T-helper 2 cell treated with Interferon-gamma antibody and Interleukin-4, amounts not matched to agents 5 μg/mL and 100 μg/mL, for 36 hours (primary cell): ENCODE data around the gene PDXDC1.
"Not testable (repeated sequence)": the region's sequence is repeated elsewhere in the genome, so short reads cannot be mapped to it uniquely, and the experiment has no call there.

Experiments used
- DNase-seq: peaks from one replicate; pipeline ENCODE4 v3.0.0; 2021; ENCODE audit warnings: low spot score
- H3K27ac Mint-ChIP-seq: one replicate; pipeline ENCODE4 v1.8.0; 2021; ENCODE audit warnings: mild to moderate bottlenecking, mixed read lengths
- H3K27me3 Mint-ChIP-seq: one replicate; pipeline ENCODE4 v1.8.0; 2021; ENCODE audit warnings: low read depth, mixed read lengths
- H3K36me3 Mint-ChIP-seq: one replicate; pipeline ENCODE4 v1.8.0; 2021; ENCODE audit warnings: low read depth, mixed read lengths
- H3K4me1 Mint-ChIP-seq: one replicate; pipeline ENCODE4 v1.8.0; 2021; ENCODE audit warnings: low read depth, mixed read lengths
- H3K4me3 Mint-ChIP-seq: one replicate; pipeline ENCODE4 v1.8.0; 2022; ENCODE audit warnings: mild to moderate bottlenecking, moderate library complexity, mixed read lengths
- H3K9me3 Mint-ChIP-seq: one replicate; pipeline ENCODE4 v1.8.0; 2021; ENCODE audit warnings: mixed read lengths

PDXDC1 gene

DNA sequence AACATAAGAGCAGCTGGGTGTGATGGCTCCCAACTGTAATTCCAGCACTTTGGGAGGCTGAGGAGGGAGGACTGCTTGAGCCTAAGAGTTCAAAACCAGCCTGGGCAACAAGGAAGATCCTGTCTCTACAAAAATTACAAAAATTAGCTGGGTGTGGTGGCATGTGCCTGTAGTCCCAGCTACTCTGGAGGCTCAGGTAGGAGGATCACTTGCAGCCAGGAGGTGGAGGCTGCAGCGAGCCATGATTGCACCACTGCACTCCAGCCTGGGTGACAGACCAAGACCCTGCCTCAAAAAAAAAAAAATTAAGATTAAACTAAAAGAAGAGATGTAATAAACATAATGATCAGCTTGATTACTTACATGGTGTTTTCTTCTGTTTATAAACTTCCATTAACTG is 75.6 kb downstream of the PDXDC1 start:
- H3K36me3 Mint-ChIP-seq, H3K27me3 Mint-ChIP-seq, H3K4me3 Mint-ChIP-seq, H3K9me3 Mint-ChIP-seq, DNase-seq, H3K27ac Mint-ChIP-seq: not testable (repeated sequence)
- H3K4me1 Mint-ChIP-seq = peaks cover 14% of the 10 kb centered on the region

- Mint-ChIP-seq H3K27me3 (no peaks in the 10 kb centered on the region), H3K4me1 (peaks cover 14% of the 10 kb centered on the region), H3K9me3 (no peaks in the 10 kb centered on the region), H3K27ac (no peak overlapping the region), H3K4me3 (no peak overlapping the region), H3K36me3 (peaks cover 3% of the 10 kb centered on the region)
- no peak for DNase-seq
These were observed 76.6 kb downstream of the PDXDC1 start for GRCh38 chr16:15051387-15051951.

DNA sequence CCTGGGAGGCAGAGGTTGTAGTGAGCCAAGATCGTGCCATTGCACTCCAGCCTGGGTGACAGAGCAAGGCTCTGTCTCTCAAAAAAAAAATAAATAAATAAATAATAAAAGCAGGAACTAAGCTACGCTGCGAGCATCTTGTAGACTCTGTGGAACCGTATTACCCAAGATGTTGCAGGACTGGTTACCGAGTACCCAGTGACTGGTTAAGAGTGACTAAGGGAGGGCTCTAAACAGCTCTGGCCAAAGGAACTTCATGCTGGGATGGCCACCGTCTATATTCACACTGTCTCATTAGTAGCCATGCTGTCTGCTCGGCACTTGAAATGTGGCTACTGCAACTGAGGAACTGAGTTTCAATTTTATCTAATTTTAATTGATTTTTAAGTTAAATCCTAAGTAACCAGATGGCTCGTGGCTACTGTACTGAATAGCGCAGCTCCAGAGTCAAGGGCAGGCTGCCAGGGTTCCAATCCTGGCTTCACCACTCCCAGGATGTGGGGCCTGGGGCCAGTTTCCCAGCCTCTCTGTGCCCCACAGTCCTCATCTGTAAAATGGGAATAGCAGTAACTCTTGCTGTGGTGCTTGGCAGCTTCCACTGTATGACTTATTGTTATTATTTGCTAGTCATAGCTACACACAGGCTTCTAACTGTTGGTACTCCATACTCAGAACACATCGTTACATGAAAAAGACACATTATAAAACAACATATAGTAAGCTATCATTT is 78.1 kb downstream of the PDXDC1 start:
- H3K36me3 Mint-ChIP-seq = no peaks in the 10 kb centered on the region

GRCh38 chr16:15053904-15054303 is 79.1 kb downstream of the PDXDC1 start:
- H3K27me3 Mint-ChIP-seq = no peaks in the 10 kb centered on the region
- no peaks in the 10 kb centered on the region for H3K9me3 Mint-ChIP-seq
- peak overlapping the region; percentile 91 for H3K4me3 Mint-ChIP-seq
- peaks cover 6% of the 10 kb centered on the region for H3K36me3 Mint-ChIP-seq
- DNase-seq = no peak
- H3K27ac Mint-ChIP-seq = peak overlapping the region; percentile 16
- H3K4me1 Mint-ChIP-seq = peaks cover 14% of the 10 kb centered on the region

More for the DNA sequence above, 78.1 kb downstream of the PDXDC1 start:
- no peaks in the 10 kb centered on the region for H3K9me3 Mint-ChIP-seq
- H3K27me3 Mint-ChIP-seq = no peaks in the 10 kb centered on the region
- peaks cover 14% of the 10 kb centered on the region for H3K4me1 Mint-ChIP-seq
- H3K4me3 Mint-ChIP-seq = no peak overlapping the region
- no peak overlapping the region for H3K27ac Mint-ChIP-seq
- no peak for DNase-seq

GRCh38 chr16:15054357-15055140 is 79.7 kb downstream of the PDXDC1 start:
- H3K27me3 Mint-ChIP-seq = no peaks in the 10 kb centered on the region
- H3K4me1 Mint-ChIP-seq = peaks cover 14% of the 10 kb centered on the region
- H3K27ac Mint-ChIP-seq = peak overlapping the region; percentile 79
- DNase-seq = no peak
- H3K4me3 Mint-ChIP-seq = peak overlapping the region; percentile 91
- peaks cover 12% of the 10 kb centered on the region for H3K36me3 Mint-ChIP-seq
- H3K9me3 Mint-ChIP-seq = no peaks in the 10 kb centered on the region

DNA sequence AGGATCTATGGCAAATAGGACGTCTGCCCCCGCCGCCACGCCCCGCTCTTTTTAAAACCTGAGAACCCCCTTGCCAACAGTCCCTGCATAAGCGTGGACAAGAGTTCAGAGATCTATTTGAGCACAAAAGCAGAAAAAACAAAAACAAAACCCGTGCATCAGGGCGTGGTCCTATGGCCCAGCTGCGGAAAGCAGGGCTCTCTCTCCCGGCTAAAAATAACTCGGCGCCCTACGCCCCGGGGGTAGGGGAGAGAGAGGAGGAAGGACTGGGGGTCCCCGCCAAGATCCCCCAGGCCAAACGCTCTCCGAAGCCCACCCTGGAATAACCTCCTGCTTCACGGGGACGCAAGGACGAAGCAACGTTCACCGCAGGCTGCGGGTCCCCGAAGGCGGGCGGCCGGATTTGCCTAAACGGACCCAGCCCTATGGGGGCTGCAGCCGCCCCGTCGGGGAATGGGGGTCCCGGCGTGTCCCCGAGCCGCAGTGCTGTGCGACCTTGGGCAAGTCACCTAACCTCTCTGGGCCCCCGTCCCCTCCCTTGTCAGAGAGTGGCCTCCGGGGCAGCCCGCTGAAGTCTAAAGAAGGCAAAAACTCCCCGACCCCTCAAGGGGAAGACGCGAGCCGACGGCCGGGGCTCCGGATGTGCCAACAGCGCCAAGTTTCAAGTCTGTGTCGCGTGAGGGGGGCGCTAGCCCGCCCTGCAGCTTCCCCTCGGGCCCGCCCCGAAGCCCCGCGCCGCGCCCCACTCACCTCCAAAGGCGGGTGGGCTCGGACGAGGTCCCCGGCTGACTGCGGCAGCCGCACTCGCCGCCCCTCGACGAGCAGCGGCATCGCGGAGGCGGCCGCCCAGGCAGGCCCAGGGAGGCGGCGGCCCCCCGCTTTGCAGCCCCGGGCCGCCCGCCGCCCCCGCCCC is 80.6 kb downstream of the PDXDC1 start:
- Mint-ChIP-seq H3K27ac (peak overlapping the region; percentile 79), H3K4me3 (peak overlapping the region; percentile 91), H3K36me3 (peaks cover 18% of the 10 kb centered on the region), H3K9me3 (no peaks in the 10 kb centered on the region), H3K4me1 (peaks cover 14% of the 10 kb centered on the region), H3K27me3 (no peaks in the 10 kb centered on the region)
- no peak for DNase-seq

- Mint-ChIP-seq H3K9me3 (no peaks in the 10 kb centered on the region), H3K36me3 (peaks cover 39% of the 10 kb centered on the region), H3K27me3 (no peaks in the 10 kb centered on the region), H3K4me1 (peaks cover 14% of the 10 kb centered on the region), H3K4me3 (no peak overlapping the region), H3K27ac (no peak overlapping the region)
- DNase-seq = no peak
These were observed 83.0 kb downstream of the PDXDC1 start for GRCh38 chr16:15057681-15058417.

DNA sequence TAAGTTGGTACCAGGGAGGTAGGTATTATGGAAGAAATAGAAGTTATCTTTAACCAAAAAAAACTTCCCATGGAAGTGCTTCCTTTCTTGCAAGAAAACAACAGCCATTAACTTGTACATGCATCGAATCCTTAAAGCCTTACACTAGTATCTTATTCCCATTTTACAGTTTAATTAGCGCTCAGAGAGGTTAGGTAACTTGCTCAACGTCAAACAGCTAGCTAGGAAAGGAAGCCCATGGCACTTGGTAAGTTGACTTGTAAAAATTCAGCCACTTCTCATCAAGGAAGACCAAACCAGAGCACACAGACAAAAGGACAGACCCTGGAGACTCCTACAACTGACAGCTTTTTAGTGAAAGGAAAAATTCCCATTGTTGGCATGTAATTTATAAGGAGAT is 84.5 kb downstream of the PDXDC1 start:
- no peak overlapping the region for H3K27ac Mint-ChIP-seq
- peaks cover 50% of the 10 kb centered on the region for H3K36me3 Mint-ChIP-seq
- DNase-seq = no peak
- H3K4me1 Mint-ChIP-seq = peaks cover 10% of the 10 kb centered on the region
- no peak overlapping the region for H3K4me3 Mint-ChIP-seq
- no peaks in the 10 kb centered on the region for H3K27me3 Mint-ChIP-seq
- H3K9me3 Mint-ChIP-seq = no peaks in the 10 kb centered on the region

DNA sequence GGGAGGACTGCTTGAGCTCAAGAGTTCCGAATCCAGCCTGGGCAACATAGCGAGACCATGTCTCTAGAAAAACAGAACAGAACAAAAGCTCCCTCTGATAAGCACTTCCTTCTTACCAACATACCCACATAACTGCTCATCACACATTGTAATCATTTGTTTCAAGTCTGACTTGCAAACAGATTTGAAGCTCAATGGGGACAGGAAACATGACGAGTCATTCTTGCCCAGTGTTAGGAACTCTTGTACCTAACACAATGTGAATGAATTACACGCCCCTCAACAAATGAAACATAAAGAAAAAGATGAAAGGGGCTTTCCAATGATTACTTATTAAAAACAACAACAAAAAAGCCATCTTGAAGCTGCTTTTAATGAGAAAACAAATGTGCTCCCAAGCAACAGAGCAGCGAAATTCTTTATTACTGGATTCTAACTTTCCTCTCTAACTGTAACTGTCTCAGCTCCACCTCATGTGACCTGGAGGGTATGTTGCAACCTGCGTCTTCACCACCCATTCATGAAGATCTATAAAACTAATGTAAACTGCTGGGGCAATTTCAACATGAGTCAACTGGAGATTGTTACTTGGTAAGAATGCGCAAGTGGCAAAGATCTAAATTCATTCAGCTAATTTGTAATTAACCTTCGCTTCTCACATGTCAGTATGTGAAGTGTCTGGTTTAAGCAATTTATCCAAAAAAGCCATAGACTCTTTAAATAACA is 87.4 kb downstream of the PDXDC1 start:
- not testable (repeated sequence) for H3K9me3 Mint-ChIP-seq

DNA sequence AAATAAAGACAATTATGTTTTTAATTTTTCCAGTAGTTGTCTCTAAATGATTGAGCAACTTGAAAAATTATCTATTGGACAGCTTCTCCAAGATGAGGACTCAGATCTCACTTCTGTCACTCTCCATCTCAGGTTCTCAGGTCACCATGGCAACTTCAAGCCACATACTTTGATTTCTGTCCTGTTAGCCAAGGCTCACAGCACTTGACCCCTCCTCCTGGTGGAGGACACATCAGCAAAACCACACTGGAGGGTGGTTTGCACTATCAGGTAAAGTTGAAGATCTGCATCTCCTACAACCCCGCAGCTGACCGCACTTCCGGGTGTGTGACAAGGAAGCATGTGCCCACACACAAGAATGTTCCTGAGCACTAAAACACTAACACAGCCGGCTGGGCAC is 91.1 kb downstream of the PDXDC1 start:
- not testable (repeated sequence) for H3K27me3 Mint-ChIP-seq, H3K4me1 Mint-ChIP-seq, H3K9me3 Mint-ChIP-seq, H3K27ac Mint-ChIP-seq, DNase-seq, H3K4me3 Mint-ChIP-seq
- peaks cover 46% of the 10 kb centered on the region for H3K36me3 Mint-ChIP-seq

More for the DNA sequence above, 87.4 kb downstream of the PDXDC1 start:
- not testable (repeated sequence) for H3K4me3 Mint-ChIP-seq, H3K27me3 Mint-ChIP-seq, H3K4me1 Mint-ChIP-seq, DNase-seq, H3K27ac Mint-ChIP-seq
- peaks cover 57% of the 10 kb centered on the region for H3K36me3 Mint-ChIP-seq

GRCh38 chr16:15066690-15067089 is 91.9 kb downstream of the PDXDC1 start:
- H3K27me3 Mint-ChIP-seq, H3K27ac Mint-ChIP-seq, H3K9me3 Mint-ChIP-seq, H3K4me1 Mint-ChIP-seq, H3K4me3 Mint-ChIP-seq, DNase-seq: not testable (repeated sequence)
- H3K36me3 Mint-ChIP-seq = peaks cover 39% of the 10 kb centered on the region

GRCh38 chr16:15071013-15071412 is 96.2 kb downstream of the PDXDC1 start:
- H3K9me3 Mint-ChIP-seq, H3K27ac Mint-ChIP-seq, DNase-seq, H3K27me3 Mint-ChIP-seq, H3K4me1 Mint-ChIP-seq, H3K4me3 Mint-ChIP-seq: not testable (repeated sequence)
- H3K36me3 Mint-ChIP-seq = peaks cover 38% of the 10 kb centered on the region
